GM18519 (cell line): ENCODE data around the gene ZNF765.
A peak's percentile ranks its signal among the peaks of the same experiment; 100 is the strongest.
"Not testable (repeated sequence)": the region's sequence is repeated elsewhere in the genome, so short reads cannot be mapped to it uniquely, and the experiment has no call there.

Experiments
- ATAC-seq: cut with Tn5 transposase; IDR thresholded peaks from one replicate; pipeline ENCODE4 v1.9.1; 2021; ENCODE audit warnings: mild to moderate bottlenecking, moderate library complexity; ENCODE audit not compliant: unreplicated experiment, low FRiP score

Gene ZNF765

DNA sequence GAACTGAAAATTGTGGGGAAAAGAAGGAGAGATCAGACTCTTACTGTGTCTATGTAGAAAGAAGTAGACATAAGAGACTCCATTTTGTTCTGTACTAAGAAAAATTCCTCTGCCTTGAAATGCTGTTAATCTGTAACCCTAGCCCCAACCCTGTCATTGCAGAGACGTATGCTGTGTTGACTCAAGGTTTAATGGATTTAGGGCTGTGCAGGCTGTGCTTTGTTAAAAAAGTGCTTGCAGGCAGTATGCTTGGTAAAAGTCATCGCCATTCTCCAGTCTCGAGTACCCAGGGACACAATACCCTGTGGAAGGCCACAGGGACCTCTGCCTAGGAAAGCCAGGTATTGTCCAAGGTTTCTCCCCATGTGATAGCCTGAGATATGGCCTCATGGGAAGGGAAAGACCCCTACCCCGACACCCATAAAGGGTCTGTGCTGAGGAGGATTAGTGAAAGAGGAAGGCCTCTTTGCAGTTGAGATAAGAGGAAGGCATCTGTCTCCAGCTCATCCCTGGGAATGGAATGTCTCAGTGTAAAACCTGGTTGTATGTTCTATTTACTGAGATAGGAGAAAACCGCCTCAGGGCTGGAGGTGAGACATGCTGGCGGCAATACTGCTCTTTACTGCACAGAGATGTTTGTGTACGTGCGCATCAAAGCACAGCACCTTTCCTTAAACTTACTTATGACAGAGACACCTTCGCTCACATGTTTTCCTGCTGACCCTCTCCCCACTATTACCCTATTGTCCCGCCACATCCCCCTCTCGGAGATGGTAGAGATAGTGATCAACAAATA is 25.8 kb downstream of the ZNF765 start:
- not testable (repeated sequence) for ATAC-seq

DNA sequence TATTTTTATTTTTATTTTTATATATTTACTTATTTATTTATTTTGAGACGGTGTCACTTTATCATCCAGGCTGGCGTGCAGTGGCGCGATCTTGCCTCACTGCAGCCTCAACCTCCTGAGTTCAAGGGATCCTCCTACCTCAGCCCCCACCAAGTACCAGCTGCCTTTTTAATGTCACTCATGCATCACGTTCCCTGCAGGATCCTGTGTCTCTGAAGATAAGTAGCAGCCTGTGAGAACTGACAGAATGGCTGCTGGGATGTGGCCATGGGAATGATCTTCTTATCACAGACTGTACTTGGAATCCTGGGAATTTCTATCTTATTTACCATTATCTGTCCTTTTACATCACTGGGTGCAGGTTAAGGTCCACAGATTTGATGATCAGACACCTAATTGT is 27.6 kb downstream of the ZNF765 start:
- no peak for ATAC-seq

DNA sequence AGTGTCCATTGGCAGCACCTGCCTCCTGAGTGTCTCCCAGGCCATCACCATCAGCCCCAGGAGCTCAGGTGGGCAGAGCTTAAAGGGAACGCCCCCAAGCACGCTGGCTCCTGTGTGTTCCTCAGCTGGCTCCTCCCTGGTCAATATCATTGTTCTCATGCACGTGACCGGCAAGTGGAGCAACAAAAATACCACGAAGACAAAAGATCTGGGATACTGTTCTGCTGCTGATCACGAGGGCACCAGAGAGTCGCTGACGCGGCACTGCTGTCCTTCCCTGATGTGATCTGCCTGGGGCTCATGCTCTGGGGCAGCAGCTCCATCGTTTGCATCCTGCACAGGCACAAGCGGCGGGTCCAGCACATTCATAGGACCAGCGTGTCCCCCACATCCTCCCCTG is 28.1 kb downstream of the ZNF765 start:
- not testable (repeated sequence) for ATAC-seq

DNA sequence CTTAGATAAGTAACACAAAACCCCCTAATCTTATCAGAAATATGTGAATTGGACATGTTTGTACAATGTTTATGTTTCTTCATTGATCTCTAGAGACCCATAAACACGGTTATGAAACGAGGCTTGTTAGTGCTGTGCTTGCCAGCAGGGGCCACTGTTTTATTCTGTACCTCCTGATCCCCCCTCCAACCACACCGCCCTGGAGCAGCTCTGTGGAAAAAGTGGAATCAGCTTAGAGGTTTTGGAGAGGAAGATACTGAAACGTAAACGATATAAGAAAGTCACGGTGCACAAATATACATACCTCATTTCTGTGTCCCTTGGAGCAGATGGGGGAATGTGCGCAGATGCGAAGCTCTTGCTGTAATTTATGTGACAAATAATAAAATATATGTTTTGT is 28.7 kb downstream of the ZNF765 start:
- not testable (repeated sequence) for ATAC-seq

DNA sequence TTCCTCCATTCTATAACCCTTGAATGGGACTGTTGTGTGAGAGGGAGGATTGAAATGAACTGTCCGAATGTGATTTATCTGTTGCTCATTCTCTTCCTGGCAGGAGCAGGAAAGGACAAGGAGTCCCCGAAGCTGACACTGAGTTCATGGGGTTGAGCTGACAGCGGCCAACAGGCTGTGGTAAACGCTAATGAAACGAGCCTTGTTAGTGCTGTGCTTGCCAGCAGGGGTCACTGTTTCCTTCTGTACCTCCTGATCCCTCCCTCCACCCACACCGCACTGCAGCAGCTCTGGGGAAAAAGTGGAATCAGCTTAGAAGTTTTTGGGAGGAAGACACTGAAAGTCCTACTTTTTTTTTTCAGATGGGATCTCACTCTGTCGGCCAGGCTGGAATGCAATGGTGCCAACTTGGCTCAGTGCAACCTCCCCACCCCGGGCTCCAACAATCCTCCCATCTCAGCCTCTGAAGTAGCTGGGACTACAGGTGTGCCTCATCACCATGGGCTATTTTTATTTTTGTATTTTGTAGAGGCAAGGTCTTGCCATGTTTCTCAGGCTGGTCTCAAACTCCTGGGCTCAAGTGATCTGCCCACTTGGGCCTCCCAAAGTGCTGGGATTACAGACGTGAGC is 30.1 kb downstream of the ZNF765 start:
- ATAC-seq = no peak

DNA sequence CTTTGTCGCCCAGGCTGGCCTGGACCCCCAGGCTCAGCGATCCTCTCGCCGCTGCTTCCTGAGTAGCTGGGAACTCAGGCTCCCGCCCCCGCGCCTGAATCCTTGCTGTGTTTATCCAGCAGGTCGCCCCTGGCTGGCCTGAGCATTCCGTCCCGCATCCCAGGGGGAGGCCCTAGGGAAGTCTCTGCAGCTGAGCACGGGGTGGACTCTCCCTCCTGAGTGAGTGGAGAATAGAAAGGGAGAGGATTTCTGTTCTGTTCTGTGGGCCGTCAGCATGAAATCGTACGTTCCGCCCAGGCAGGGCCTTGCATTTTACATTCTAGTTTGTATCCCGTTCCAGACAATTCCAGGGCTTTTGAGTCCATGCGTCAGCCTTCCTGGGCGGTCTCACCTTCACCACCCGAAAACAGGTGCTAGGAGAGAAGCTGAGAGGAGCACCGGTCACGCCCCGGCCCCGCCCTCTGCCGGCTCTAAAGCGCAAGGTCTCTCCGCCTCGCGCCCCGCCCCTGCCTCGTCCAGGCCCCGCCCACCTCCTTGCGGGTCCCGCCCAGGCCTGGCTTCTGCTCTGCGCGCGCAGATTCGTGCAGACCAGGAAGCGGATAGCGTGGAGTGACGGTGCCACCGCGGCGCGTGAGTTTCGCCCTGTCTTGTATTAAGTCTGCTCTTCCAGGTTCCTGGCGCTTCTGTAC is 36.6 kb downstream of the ZNF765 start, which contains the start of gene ZNF761:
Gene ZNF761 (plus strand): TSS at position 586 of the 689 bp plus-strand sequence. CDS start 15,285 bp downstream, outside the sequence.
- ATAC-seq = peak; percentile 75

DNA sequence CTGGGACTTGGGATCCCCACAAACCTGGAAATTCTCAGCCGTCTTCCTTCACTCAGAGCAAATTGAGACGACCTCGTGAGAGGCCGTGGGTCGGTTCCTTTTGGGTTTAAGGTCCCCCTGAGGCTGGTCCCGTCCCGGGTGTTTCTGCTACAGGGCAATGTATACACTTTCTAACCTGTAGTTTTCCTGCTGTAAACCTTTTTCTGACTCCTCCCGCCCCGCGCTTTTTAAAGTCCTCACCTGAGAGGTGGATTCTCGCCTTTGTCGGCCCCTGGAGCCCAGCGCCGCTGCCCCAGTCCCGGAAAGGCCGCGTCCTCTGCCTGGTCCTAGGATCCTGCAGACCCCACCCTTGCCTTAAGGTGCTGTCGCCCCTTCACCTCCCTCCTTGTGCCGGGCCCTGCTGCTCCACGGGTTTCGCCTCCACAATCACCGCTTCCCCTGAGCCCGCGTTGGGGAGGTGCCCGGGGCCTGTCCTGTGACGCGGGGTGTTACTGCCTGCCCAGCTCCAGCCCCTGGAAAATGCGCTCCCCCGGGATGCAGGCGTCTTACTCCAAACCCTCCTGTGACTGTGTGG is 37.2 kb downstream of the ZNF765 start:
- ATAC-seq = no peak

DNA sequence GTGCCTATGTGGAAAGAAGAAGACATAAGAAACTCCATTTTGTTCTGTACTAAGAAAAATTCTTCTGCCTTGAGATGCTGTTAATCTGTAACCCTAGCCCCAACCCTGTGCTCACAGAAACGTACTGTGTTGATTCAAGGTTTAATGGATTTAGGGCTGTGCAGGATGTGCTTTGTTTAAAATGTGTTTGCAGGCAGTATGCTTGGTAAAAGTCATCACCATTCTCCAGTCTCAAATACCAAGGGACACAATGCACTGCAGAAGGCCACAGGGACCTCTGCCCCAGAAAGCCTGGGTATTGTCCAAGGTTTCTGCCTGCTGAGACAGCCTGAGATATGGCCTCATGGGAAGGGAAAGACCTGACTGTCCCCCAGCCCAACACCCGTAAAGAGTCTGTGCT is 48.9 kb downstream of the ZNF765 start:
- ATAC-seq = not testable (repeated sequence)

DNA sequence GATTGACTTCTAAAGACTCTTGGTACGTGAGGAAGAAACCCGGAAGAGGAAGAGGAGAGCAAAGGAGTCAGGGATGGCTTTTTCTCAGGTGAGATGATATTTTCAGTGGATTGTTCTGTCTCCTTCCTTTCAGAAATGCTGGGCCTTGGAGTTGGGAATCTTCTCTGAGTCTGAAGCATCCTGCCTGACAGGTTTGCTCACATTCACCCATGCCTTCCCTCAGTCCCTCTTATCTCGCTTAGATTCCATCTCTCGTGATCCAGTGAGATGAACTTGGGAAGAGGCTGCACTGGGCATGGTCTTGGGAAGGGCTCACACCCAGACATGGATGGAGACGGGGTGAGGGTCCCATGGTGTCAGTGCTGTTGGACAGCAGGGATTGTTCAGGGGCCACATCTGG is 52.2 kb downstream of the ZNF765 start:
- ATAC-seq = not testable (repeated sequence)

DNA sequence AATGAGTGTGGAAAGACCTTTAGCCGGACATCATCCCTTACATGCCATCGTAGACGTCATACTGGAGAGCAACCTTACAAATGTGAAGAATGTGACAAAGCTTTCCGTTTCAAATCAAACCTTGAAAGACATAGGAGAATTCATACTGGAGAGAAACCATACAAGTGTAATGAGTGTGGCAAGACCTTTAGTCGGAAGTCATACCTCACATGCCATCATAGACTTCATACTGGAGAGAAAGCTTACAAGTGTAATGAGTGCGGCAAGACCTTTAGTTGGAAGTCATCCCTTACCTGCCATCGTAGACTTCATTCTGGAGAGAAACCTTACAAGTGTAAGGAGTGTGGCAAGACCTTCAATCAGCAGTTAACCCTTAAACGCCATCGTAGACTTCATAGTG is 60.9 kb downstream of the ZNF765 start:
- ATAC-seq = no peak

DNA sequence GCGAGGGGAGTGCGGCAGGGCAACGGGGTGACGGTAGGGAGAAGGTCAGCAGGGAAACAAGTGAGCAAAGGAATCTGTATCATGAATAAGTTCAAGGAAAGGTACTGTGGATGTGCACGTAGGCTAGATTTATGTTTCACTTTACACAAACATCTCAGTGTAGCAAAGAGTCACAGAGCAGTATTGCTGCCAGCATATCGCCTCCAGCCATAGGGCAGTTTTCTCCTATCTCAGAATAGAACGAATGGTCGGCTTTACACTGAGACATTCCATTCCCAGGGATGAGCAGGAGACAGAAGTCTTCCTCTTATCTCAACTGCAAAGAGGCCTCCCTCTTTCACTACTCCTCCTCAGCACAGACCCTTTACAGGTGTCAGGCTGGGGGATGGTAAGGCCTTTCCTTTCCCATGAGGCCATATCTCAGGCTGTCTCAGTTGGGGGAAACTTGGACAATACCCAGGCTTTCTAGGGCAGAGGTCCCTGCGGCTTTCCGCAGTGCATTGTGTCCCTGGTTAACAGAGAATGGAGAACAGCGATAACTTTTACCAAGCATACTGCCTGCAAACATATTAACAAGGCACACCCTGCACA is 65.3 kb downstream of the ZNF765 start:
- not testable (repeated sequence) for ATAC-seq

DNA sequence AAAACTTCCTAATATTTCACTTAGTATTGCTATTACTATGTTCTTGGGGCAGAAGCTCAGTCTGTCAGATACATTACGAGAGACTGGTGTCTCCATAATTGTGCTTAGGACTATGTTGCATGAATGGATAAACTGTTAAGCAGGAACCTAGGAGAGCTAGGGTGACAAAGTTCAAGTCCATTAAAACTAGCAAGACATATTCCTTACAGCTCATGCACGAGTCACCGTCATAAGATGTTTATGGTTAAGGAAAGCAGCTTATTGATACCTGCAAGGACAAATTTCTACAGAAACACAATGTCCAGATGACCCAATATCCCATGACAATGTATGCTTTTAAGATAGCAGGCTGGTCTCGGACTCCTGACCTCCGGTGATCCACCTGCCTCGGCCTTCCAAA is 66.9 kb downstream of the ZNF765 start:
- ATAC-seq = no peak

DNA sequence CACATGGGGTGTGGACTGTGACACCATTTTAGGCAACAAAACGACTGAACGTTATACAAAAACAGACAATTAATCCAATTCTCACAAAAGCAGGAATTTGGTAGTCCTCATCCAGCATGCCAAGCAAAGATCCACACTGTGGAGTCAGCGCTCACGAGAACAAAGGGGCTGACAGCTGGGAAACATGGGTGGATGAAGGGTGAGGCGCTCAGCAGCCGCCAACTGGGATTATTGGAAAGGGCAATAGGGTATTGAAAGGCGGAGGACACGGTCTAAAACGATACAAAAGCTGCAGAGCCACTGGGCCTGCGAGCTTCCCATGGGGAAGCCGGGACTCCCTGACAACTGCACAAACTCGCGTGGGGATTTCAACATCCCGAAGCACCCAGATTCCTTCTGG is 67.9 kb downstream of the ZNF765 start:
- ATAC-seq = no peak

DNA sequence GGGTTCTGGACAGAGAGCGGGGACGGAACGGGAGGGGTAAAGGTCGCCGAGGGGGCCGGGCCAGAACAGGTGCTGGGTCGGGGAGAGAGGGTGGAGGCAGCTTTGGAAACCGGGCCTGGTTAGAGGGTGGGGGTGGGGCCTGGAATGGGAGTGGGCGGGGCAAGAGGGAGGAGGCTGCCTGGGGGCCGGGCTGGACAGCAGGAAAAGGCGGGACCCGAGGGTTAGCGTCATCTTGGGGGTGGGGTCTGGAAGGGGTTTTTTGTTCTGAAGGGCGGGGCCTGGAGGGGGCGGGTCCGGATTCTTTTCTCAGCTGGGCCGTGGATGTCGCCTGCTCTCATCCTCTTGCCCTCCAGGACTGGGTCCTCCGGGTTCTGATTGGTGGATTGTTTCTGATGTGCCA is 68.3 kb downstream of the ZNF765 start:
- ATAC-seq = no peak

DNA sequence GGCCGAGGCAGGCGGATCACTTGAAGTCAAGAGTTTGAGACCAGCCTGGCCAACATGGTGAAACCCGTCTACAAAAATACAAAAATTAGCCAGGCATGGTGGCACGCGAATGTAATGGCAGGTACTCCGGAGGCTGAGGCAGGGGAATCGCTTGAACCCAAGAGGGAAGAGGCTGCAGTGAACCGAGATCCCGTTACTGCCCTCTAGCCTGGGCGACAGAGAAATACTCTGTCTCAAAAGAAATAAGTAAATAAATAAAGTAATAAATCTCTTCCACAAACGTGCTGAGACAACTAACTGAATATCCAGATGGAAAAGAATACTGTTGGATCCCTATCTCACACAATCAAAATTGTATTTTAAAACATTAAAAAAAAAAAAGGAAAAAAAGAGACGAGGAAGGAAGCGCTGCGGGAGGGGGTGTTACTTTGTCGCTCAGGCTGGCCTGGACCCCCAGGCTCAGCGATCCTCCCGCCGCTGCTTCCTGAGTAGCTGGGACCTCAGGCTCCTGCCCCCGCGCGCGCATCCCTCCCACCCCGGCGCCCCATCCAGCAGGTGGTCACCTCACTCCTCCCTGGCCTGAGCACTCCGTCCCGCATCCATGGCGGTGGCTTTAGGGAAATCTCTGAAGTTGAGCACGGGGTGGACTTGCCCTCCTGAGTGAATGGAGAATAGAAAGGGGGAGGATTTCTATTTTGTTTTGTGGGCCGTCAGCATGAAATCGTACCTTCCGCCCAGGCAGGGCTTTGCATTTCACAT is 72.0 kb downstream of the ZNF765 start:
- ATAC-seq = no peak

DNA sequence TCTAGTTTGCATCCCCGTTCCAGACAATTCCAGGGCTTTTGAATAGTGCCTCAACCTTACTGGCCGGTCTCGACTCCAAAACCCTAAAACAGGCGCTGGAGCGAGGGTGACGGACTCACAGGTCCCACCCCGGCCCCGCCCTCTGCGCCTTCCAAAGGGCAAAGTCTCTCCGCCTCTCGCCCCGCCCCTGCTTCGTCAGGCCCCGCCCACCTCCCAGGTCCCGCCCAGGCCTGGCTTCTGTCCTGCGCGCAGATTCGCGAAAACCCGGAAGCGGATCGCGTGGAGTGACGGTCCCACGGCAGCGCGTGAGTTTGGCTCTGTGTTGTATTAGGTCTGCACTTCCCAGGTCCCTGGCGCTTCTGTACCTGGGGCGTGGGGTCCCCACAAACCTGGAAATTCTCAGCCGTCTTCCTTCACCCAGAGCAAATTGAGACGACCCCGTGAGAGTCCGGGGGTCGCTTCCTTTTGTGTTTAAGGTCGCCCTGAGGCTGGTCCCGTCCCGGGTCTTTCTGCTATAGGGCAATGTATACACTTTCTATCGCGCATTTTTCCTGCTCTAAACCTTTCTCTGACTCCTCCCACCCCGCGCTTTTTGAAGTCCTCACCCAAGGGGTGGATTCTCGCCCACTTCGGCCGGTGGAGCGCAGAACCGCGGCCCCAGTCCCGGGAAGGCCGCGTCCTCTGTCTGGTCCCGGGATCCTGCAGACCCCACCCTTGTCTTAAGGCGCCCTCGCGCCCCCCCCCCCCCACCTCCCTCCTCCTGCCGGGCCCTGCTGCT is 72.7 kb downstream of the ZNF765 start, which contains the start of gene ZNF813:
Gene ZNF813 (plus strand): TSS at position 249 of the 778 bp plus-strand sequence. CDS start 16,090 bp downstream, outside the sequence.
- ATAC-seq = no peak

DNA sequence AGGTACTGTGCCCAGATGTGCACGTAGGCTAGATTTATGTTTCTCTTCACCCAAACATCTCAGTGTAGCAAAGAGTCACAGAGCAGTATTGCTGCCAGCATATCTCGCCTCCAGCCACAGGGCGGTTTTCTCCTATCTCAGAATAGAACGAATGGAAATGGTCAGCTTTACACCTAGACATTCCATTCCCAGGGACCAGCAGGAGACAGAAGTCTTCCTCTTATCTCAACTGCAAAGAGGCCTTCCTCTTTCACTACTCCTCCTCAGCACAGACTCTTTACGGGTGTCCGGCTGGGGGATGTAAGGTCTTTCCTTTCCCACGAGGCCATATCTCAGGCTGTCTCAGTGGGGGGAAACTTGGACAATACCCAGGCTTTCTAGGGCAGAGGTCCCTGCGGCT is 73.7 kb downstream of the ZNF765 start:
- ATAC-seq = not testable (repeated sequence)

DNA sequence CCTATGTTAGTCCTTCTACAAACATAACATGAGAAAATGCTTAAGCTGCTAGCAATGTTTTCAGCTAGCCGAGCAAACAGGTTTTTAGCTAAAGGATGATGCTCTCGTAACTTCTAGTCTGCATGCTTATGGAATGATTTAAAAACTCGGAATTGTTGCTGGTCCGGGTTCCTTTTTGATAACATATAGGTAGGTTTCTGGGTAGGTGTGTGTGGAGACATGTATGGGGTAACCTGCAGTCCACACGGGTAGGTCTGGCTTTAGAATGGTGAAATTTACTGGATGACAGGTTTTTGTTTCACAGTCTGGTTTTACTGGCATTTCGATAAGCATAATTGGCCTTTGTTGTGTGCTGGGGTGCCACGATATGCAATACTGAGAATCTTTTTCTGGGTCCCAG is 77.0 kb downstream of the ZNF765 start:
- no peak for ATAC-seq

DNA sequence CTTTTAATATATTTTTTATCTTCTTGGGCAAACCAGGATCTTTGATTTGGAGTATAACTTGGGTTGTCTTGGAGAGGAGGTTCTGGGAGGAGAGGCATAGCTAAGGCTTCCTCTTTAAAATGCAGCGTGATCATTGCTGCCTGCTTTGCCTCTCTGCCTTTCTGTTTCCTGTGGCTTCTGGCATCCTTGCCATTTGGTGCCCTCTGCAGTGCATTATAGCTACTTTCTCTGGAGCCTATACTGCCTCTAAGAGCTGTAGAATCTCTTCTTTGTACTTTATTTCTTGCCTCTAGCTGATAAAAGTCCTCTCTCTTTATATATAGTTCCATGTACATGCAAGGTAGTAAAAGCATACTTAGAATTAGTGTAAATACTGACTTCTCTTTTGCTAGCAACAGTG is 79.9 kb downstream of the ZNF765 start:
- ATAC-seq = not testable (repeated sequence)
